ENCODE data around the gene OR4D10. TPM values are rescaled to one million over a fixed set of nuclear protein-coding genes. Genes with fewer than 3 reads are reported as not detected.

The OR4D10 gene
- total RNA-seq (2021; fragmentation: NEBNext Ultra II Directional; extraction: Animal tissue kit (Norgen Biotek cat#: 25700)) (not detected in 2 replicates), polyA plus RNA-seq (2011; rRNA removed) (not detected in 2 replicates), polyA minus RNA-seq (2011; rRNA and poly(A)+ RNA removed) (not detected in 2 replicates)
- polyA plus RNA-seq (2011; cell fraction: cytosol; rRNA removed), result not detected
- polyA plus RNA-seq (2011; cell fraction: nucleus; rRNA removed), result not detected
- polyA plus RNA-seq (2012, experiment 1 of 2), result not detected in 4 replicates
- not detected for polyA plus RNA-seq (2012, experiment 2 of 2)
- polyA plus RNA-seq (2013, experiment 1 of 2), result not detected
- polyA plus RNA-seq (2013, experiment 2 of 2), result not detected
- polyA minus RNA-seq (2011; cell fraction: cytosol; rRNA and poly(A)+ RNA removed), result not detected
- not detected for polyA minus RNA-seq (2011; cell fraction: nucleus; rRNA and poly(A)+ RNA removed)
- long read RNA-seq, experiment 1, partial matches to known transcripts, result 0 of 1 reads
- long read RNA-seq, experiment 1, other reads (novel, unspliced or antisense), result 1 of 1 reads
- long read RNA-seq, experiment 2, result 0 reads

- Histone ChIP-seq H3K18ac (ENCODE audit: extremely low read depth, low read length) (no peak within 1 kb of the TSS), H3K4me1 (replicated peaks in 1 of 4; ENCODE audit: control insufficient read depth in 3 of 4, insufficient read depth in 4 of 4, low read length in 3 of 4) (no peaks in the 10 kb centered on the region), H3K14ac (ENCODE audit: insufficient read length) (no peak within 1 kb of the TSS), H3K79me1 (ENCODE audit: low read depth, low read length) (no peaks in the 10 kb centered on the region), H2AFZ (ENCODE audit: low read length) (no peak within 1 kb of the TSS), H4K20me1 (replicated peaks in 1 of 2; ENCODE audit: control insufficient read depth in 1 of 2, insufficient read depth in 2 of 2, low read length in 2 of 2) (no peaks in the 10 kb centered on the region), H3K4me3 (ENCODE audit: extremely low read depth in 1 of 4, insufficient read depth in 2 of 4, low read depth in 3 of 4, low read length in 4 of 4) (no peak within 1 kb of the TSS), H3K9me3 (ENCODE audit: insufficient read depth in 2 of 2, low read depth in 1 of 2, low read length in 1 of 2) (no peaks in the 10 kb centered on the region), H3K4ac (replicated peaks; ENCODE audit: insufficient read length, low read depth, low read length) (no peak within 1 kb of the TSS), H2BK120ac (replicated peaks; ENCODE audit: low read depth, low read length) (no peak within 1 kb of the TSS), H3K9ac (replicated peaks in 1 of 4; ENCODE audit: extremely low read depth in 1 of 4, low read depth in 3 of 4, low read length in 3 of 4) (no peak within 1 kb of the TSS), H3K23ac (ENCODE audit: insufficient read length) (no peak within 1 kb of the TSS), H2BK12ac (ENCODE audit: low read depth, low read length) (no peak within 1 kb of the TSS), H3K27ac (ENCODE audit: low read depth, low read length) (no peak within 1 kb of the TSS), H3K27me3 (replicated peaks in 1 of 4; ENCODE audit: control insufficient read depth in 3 of 4, extremely low read depth in 1 of 4, insufficient read depth in 3 of 4, low read length in 3 of 4) (no peaks in the 10 kb centered on the region), H2AK5ac (ENCODE audit: low read depth, low read length) (no peak within 1 kb of the TSS), H4K5ac (ENCODE audit: insufficient read length, low read depth, low read length) (no peak within 1 kb of the TSS), H4K8ac (ENCODE audit: extremely low read depth, insufficient read depth, low read length) (no peak within 1 kb of the TSS), H3K36me3 (ENCODE audit: control insufficient read depth in 2 of 4, insufficient read depth in 4 of 4, low read length in 3 of 4) (no peaks in the 10 kb centered on the region), H2BK5ac (ENCODE audit: low read depth, low read length) (no peak within 1 kb of the TSS), H4K91ac (replicated peaks; ENCODE audit: insufficient read length, low read length) (no peak within 1 kb of the TSS), H2BK20ac (ENCODE audit: low read length) (no peak within 1 kb of the TSS), H3K79me2 (ENCODE audit: control insufficient read depth in 1 of 2, insufficient read depth in 2 of 2, low read length in 2 of 2) (no peaks in the 10 kb centered on the region), H2BK15ac (ENCODE audit: low read length) (no peak within 1 kb of the TSS), H3K23me2 (ENCODE audit: low read depth, low read length) (no peaks in the 10 kb centered on the region; the same call in 1 of the 2 replicates), H3K56ac (replicated peaks; ENCODE audit: insufficient read length, low read depth, low read length) (no peak within 1 kb of the TSS), H3K4me2 (ENCODE audit: insufficient read depth in 1 of 2, low read depth in 2 of 2, low read length in 2 of 2) (no peak within 1 kb of the TSS)
- ChIA-PET POLR2A (ENCODE audit: partially characterized antibody) (interaction anchor here (1.6 kb wide), 1 partner anchor 143 kb away, joined by 3 read pairs; the partner anchor contains the start of gene OSBP), CTCF (ENCODE audit: partially characterized antibody) (no interaction called here)
- no peak for TF ChIP-seq SP4 (IDR thresholded peaks at IDR 0.05; ENCODE audit: low read length)
- FAIRE-seq (no peak), DNase-seq (ENCODE audit: low read depth in 1 of 2, low spot score in 2 of 2) (no peak)
Measured at GRCh38 chr11:59473015-59473414, at the start of gene OR4D10. OR4D10 (plus strand) TSS chr11:59473315; CDS start chr11:59477430, 4,115 bp downstream.
